ENCODE measurements around the gene SCG5. TPM values are rescaled to one million over a fixed set of nuclear protein-coding genes. Genes with fewer than 3 reads are reported as not detected.

The SCG5 gene
- total and polyA plus RNA-seq, 10 of the 15 experiments (the other 5 are each of a cell fraction or from before 2014, with no cell fraction given), result 0.13 to 0.62 (median 0.48) TPM

GRCh38 chr15:32729700-32730395 is 88.3 kb downstream of the SCG5 start (continued):
- TF ChIP-seq SKIL (IDR thresholded peaks at IDR 0.05; ENCODE audit: low read depth, poor library complexity, severe bottlenecking) (no peak), ZNF687 (IDR thresholded peaks at IDR 0.05) (no peak), WRNIP1 (IDR thresholded peaks at IDR 0.05; ENCODE audit: borderline replicate concordance, low read depth, low read length) (no peak), ZZZ3 (IDR thresholded peaks at IDR 0.05; ENCODE audit: control insufficient read depth, insufficient read length, low read depth) (no peak), RAD51 (IDR thresholded peaks at IDR 0.05) (no peak), REST (IDR thresholded peaks at IDR 0.05; ENCODE audit: low read depth, low read length) (no peak), FOS (IDR thresholded peaks at IDR 0.05; ENCODE audit: borderline replicate concordance, extremely low read depth, insufficient read length) (no peak), ZNF24 (IDR thresholded peaks at IDR 0.05) (no peak), RAD21 (IDR thresholded peaks at IDR 0.05; ENCODE audit: insufficient read depth, low read depth, low read length) (no peak), PRDM15 (CRISPR knock-in tag; IDR thresholded peaks at IDR 0.05) (no peak)
